IPS DF 4.7 (cell line): ENCODE results near the gene TRAF3IP1.

Experiments used
- DNase-seq: peaks from one replicate; pipeline ENCODE4 v3.0.0-alpha.2; 2013; ENCODE audit warnings: low spot score; ENCODE audit errors: extremely low read depth

Gene TRAF3IP1

GRCh38 chr2:238407566-238407965, 87.2 kb downstream of the TRAF3IP1 start:
- DNase-seq = no peak

GRCh38 chr2:238408615-238409340, 88.5 kb downstream of the TRAF3IP1 start:
- no peak for DNase-seq

GRCh38 chr2:238409341-238410199, 89.3 kb downstream of the TRAF3IP1 start:
- DNase-seq = no peak

- DNase-seq = no peak
Observed at GRCh38 chr2:238412067-238412767, 91.9 kb downstream of the TRAF3IP1 start.

GRCh38 chr2:238413368-238413767, 93.0 kb downstream of the TRAF3IP1 start:
- DNase-seq = no peak

GRCh38 chr2:238415036-238415764, 94.9 kb downstream of the TRAF3IP1 start:
- DNase-seq = no peak

GRCh38 chr2:238415893-238416292, 95.6 kb downstream of the TRAF3IP1 start:
- no peak for DNase-seq

- no peak for DNase-seq
Observed at GRCh38 chr2:238418196-238418998, 98.1 kb downstream of the TRAF3IP1 start.

- no peak for DNase-seq
Observed at GRCh38 chr2:238418999-238419546, 98.8 kb downstream of the TRAF3IP1 start.

GRCh38 chr2:238420442-238420841, 100.1 kb downstream of the TRAF3IP1 start:
- DNase-seq = no peak

GRCh38 chr2:238420878-238421694, 100.8 kb downstream of the TRAF3IP1 start:
- DNase-seq = no peak

- no peak for DNase-seq
Observed at GRCh38 chr2:238421695-238422035, 101.3 kb downstream of the TRAF3IP1 start.

GRCh38 chr2:238422285-238422684, 102.0 kb downstream of the TRAF3IP1 start:
- DNase-seq = no peak

GRCh38 chr2:238422940-238423339, 102.6 kb downstream of the TRAF3IP1 start:
- DNase-seq = no peak

- no peak for DNase-seq
Observed at GRCh38 chr2:238423561-238424312, 103.4 kb downstream of the TRAF3IP1 start.

GRCh38 chr2:238424313-238424700, 104.0 kb downstream of the TRAF3IP1 start:
- DNase-seq = no peak

- DNase-seq = no peak
Observed at GRCh38 chr2:238425505-238425978, 105.2 kb downstream of the TRAF3IP1 start.

GRCh38 chr2:238425979-238426567, 105.8 kb downstream of the TRAF3IP1 start:
- DNase-seq = no peak
